Hepatocyte (in vitro differentiated cells): ENCODE results near the gene RABEP2. TPM values are rescaled to one million over a fixed set of nuclear protein-coding genes. Genes with fewer than 3 reads are reported as not detected.
A peak's percentile ranks its signal among the peaks of the same experiment; 100 is the strongest.

Source experiments
- DNase-seq: peaks from one replicate; pipeline ENCODE4 v3.0.0-alpha.2; 2016; ENCODE audit warnings: low spot score
- H2AFZ ChIP-seq: fragments of 200-600 bp; sonication (generic); 2 replicates; pipeline ENCODE4 v1.6.0; 2016; ENCODE audit warnings: antibody characterized with exemption, mild to moderate bottlenecking
- H3K27ac ChIP-seq: fragments of 200-600 bp; sonication (generic); 2 replicates; pipeline ENCODE4 v1.5.1; 2016; ENCODE audit warnings: mild to moderate bottlenecking
- H3K27me3 ChIP-seq: fragments of 200-600 bp; sonication (generic); 2 replicates; pipeline ENCODE4 v1.6.1; 2016
- H3K36me3 ChIP-seq: fragments of 200-600 bp; sonication (generic); replicated peaks from 2 replicates; pipeline ENCODE4 v1.5.1; 2016; ENCODE audit warnings: low read depth; ENCODE audit not compliant: insufficient read depth
- H3K4me1 ChIP-seq: fragments of 200-600 bp; sonication (generic); 2 replicates; pipeline ENCODE4 v1.5.1; 2016; ENCODE audit warnings: mild to moderate bottlenecking, moderate library complexity; ENCODE audit not compliant: insufficient read depth
- H3K4me2 ChIP-seq: fragments of 200-600 bp; sonication (generic); 2 replicates; pipeline ENCODE4 v1.6.0; 2016
- H3K4me3 ChIP-seq: fragments of 200-600 bp; sonication (generic); 2 replicates; pipeline ENCODE4 v1.5.1; 2016; ENCODE audit warnings: mild to moderate bottlenecking
- H3K79me2 ChIP-seq: fragments of 200-600 bp; sonication (generic); 2 replicates; pipeline ENCODE4 v1.6.0; 2017; ENCODE audit warnings: mild to moderate bottlenecking
- H3K9me2 ChIP-seq: fragments of 200-600 bp; sonication (generic); replicated peaks from 2 replicates; pipeline ENCODE4 v1.6.0; 2017; ENCODE audit warnings: mild to moderate bottlenecking; ENCODE audit not compliant: insufficient read depth
- H3K9me3 ChIP-seq: fragments of 200-600 bp; sonication (generic); 2 replicates; pipeline ENCODE4 v1.5.1; 2016; ENCODE audit warnings: low read depth, mild to moderate bottlenecking
- H4K20me1 ChIP-seq: fragments of 200-600 bp; sonication (generic); 2 replicates; pipeline ENCODE4 v1.6.0; 2016; ENCODE audit warnings: mild to moderate bottlenecking; ENCODE audit not compliant: insufficient read depth, poor library complexity, severe bottlenecking
- CTCF ChIP-seq: fragments of 200-600 bp; sonication (generic); IDR thresholded peaks from 2 replicates; pipeline ENCODE4 v1.5.1; 2016; ENCODE audit warnings: antibody characterized with exemption, mild to moderate bottlenecking; ENCODE audit not compliant: poor library complexity
- EZH2 ChIP-seq: fragments of 200-600 bp; sonication (generic); IDR thresholded peaks from 2 replicates; pipeline ENCODE4 v1.6.1; 2016; ENCODE audit warnings: antibody characterized with exemption, mild to moderate bottlenecking, borderline replicate concordance
- EZH2phosphoT487 ChIP-seq: fragments of 200-600 bp; sonication (generic); IDR thresholded peaks from one replicate; pipeline ENCODE4 v1.6.1; 2018; ENCODE audit warnings: antibody characterized with exemption, mild to moderate bottlenecking, low read depth, moderate library complexity; ENCODE audit not compliant: unreplicated experiment, severe bottlenecking
- WGBS: methylation state at CpG from one replicate; pipeline ENCODE4 v1.1.6; 2016; ENCODE audit warnings: low lambda C conversion rate; ENCODE audit errors: missing lambda C conversion rate; 5-methylcytosine and 5-hydroxymethylcytosine counted together
- polyA plus RNA-seq: library from polyadenylated mRNA; unstranded; fragments of >200 nt; fragmentation: Nextera tagmentation; extraction: Ambion mirVana; gene quantifications from 2 replicates; pipeline ENCODE4 v1.2.1, GENCODE V29; 2016
- total RNA-seq: library from RNA; depleted of rRNA; stranded (reverse); fragments of >200 nt; gene quantifications from 2 replicates; pipeline ENCODE4 v1.2.3, GENCODE V29; 2014

Gene RABEP2
- total and polyA plus RNA-seq, 2 experiments from 2014 or later, result 30.3 to 37.2 TPM

GRCh38 chr16:28867241-28867640, 57.8 kb downstream of the RABEP2 start:
- 98% methylated on average over 13 of the region's 13 CpGs for WGBS

GRCh38 chr16:28866454-28866804, 58.6 kb downstream of the RABEP2 start:
- no peak for DNase-seq
- Histone ChIP-seq H3K4me3 (no peak overlapping the region), H3K4me2 (peak overlapping the region; percentile 93), H4K20me1 (peaks cover 9% of the 10 kb centered on the region), H3K27ac (no peak overlapping the region), H3K79me2 (peaks cover 43% of the 10 kb centered on the region), H3K9me2 (no peaks in the 10 kb centered on the region), H3K36me3 (no peaks in the 10 kb centered on the region), H3K9me3 (no peaks in the 10 kb centered on the region), H3K4me1 (peaks cover 13% of the 10 kb centered on the region), H2AFZ (no peak overlapping the region), H3K27me3 (no peaks in the 10 kb centered on the region)
- no peak for TF ChIP-seq EZH2
- TF ChIP-seq EZH2phosphoT487, result no peak
- no peak for TF ChIP-seq CTCF
- 95% methylated on average over 17 of the region's 17 CpGs for WGBS

More at GRCh38 chr16:28867241-28867640, 57.8 kb downstream of the RABEP2 start:
- H3K9me2 ChIP-seq, result no peaks in the 10 kb centered on the region
- H3K27ac ChIP-seq, result no peak overlapping the region
- peaks cover 9% of the 10 kb centered on the region for H4K20me1 ChIP-seq
- no peaks in the 10 kb centered on the region for H3K36me3 ChIP-seq
- no peak for DNase-seq
- H3K4me2 ChIP-seq, result no peak overlapping the region
- TF ChIP-seq CTCF (no peak), EZH2 (no peak), EZH2phosphoT487 (no peak)
- no peaks in the 10 kb centered on the region for H3K27me3 ChIP-seq
- H3K4me1 ChIP-seq, result peaks cover 13% of the 10 kb centered on the region
- no peak overlapping the region for H2AFZ ChIP-seq
- H3K9me3 ChIP-seq, result no peaks in the 10 kb centered on the region
- H3K4me3 ChIP-seq, result no peak overlapping the region
- H3K79me2 ChIP-seq, result peaks cover 38% of the 10 kb centered on the region

- Histone ChIP-seq H3K27ac (no peak overlapping the region), H3K9me3 (no peaks in the 10 kb centered on the region), H3K4me2 (peak overlapping the region; percentile 93), H3K27me3 (no peaks in the 10 kb centered on the region), H3K36me3 (no peaks in the 10 kb centered on the region), H3K9me2 (no peaks in the 10 kb centered on the region), H4K20me1 (peaks cover 9% of the 10 kb centered on the region), H2AFZ (no peak overlapping the region), H3K79me2 (peaks cover 43% of the 10 kb centered on the region), H3K4me3 (no peak overlapping the region), H3K4me1 (peaks cover 13% of the 10 kb centered on the region)
- no peak for DNase-seq
- TF ChIP-seq EZH2phosphoT487 (no peak), EZH2 (no peak), CTCF (no peak)
- WGBS, result 92% methylated on average over 15 of the region's 32 CpGs
Observed at GRCh38 chr16:28865722-28866453, 59.1 kb downstream of the RABEP2 start.
